ENCODE data around the gene IQCH. TPM values are rescaled to one million over a fixed set of nuclear protein-coding genes. Genes with fewer than 3 reads are reported as not detected.

Gene IQCH
- polyA plus RNA-seq, 1 donor (not counting 4 experiments of a cell fraction or from before 2014, with no cell fraction given) = 2.6 TPM

- H3K27ac ChIP-seq (ENCODE audit: control insufficient read depth, insufficient read depth, low read length) = no peak overlapping the region
- H4K20me1 ChIP-seq (ENCODE audit: control insufficient read depth, extremely low read depth, insufficient read depth, low read length) = no peaks in the 10 kb centered on the region
- H3K36me3 ChIP-seq (ENCODE audit: control insufficient read depth in 2 of 2, extremely low read depth in 1 of 2, insufficient read depth in 2 of 2, low read length in 2 of 2) = peaks cover 2 to 7% of the 10 kb centered on the region in 2 experiments
- H3K9me1 ChIP-seq (ENCODE audit: control insufficient read depth, extremely low read depth, insufficient read depth, low read length) = no peaks in the 10 kb centered on the region
- TF ChIP-seq CTCF (optimal IDR thresholded peaks at IDR 0.05 in 1 of 3, IDR thresholded peaks at IDR 0.05 in 1 of 3, conservative IDR thresholded peaks at IDR 0.05 in 1 of 3; ENCODE audit: extremely low read depth in 1 of 3, insufficient read depth in 2 of 3, low read length in 3 of 3) = no peak
- no peak for TF ChIP-seq EZH2 (IDR thresholded peaks at IDR 0.05; ENCODE audit: low read length)
- peaks cover 3% of the 10 kb centered on the region for H3K4me1 ChIP-seq (ENCODE audit: control insufficient read depth, extremely low read depth, insufficient read depth, low read length)
- no peak overlapping the region for H3K4me2 ChIP-seq (ENCODE audit: control insufficient read depth, extremely low read depth, insufficient read depth, low read depth, low read length)
- no peaks in the 10 kb centered on the region for H3K79me2 ChIP-seq (ENCODE audit: control insufficient read depth, insufficient read depth, low read length)
- no peak overlapping the region for H2AFZ ChIP-seq (ENCODE audit: control insufficient read depth, low read length)
- dilution Hi-C loops (cut with MboI; ENCODE audit: extremely low pct_ligation_motif_present, low sequenced_read_pairs) = no loop called here
- H3K27me3 ChIP-seq (ENCODE audit: control insufficient read depth, extremely low read depth, insufficient read depth, low read length) = no peaks in the 10 kb centered on the region
- no peak overlapping the region for H3K4me3 ChIP-seq (ENCODE audit: control insufficient read depth in 2 of 3, extremely low read depth in 1 of 3, insufficient read depth in 2 of 3, low read depth in 1 of 3, low read length in 3 of 3)
- FAIRE-seq (no peak), DNase-seq (ENCODE audit: low read depth, low spot score) (no peak)
- H3K9me3 ChIP-seq (ENCODE audit: control insufficient read depth, low read depth, low read length) = no peaks in the 10 kb centered on the region
- no peak overlapping the region for H3K9ac ChIP-seq (ENCODE audit: control insufficient read depth, extremely low read depth, insufficient read depth, low read length)
Observed at GRCh38 chr15:67550522-67550921, 295.9 kb downstream of the IQCH start.

- Histone ChIP-seq H3K9me3 (ENCODE audit: control insufficient read depth, low read depth, low read length) (no peaks in the 10 kb centered on the region), H3K36me3 (ENCODE audit: control insufficient read depth in 2 of 2, extremely low read depth in 1 of 2, insufficient read depth in 2 of 2, low read length in 2 of 2) (peaks cover under 1 to 7% of the 10 kb centered on the region in 2 experiments), H3K27me3 (ENCODE audit: control insufficient read depth, extremely low read depth, insufficient read depth, low read length) (no peaks in the 10 kb centered on the region), H3K9me1 (ENCODE audit: control insufficient read depth, extremely low read depth, insufficient read depth, low read length) (no peaks in the 10 kb centered on the region), H2AFZ (ENCODE audit: control insufficient read depth, low read length) (no peak overlapping the region), H3K79me2 (ENCODE audit: control insufficient read depth, insufficient read depth, low read length) (no peaks in the 10 kb centered on the region), H3K4me2 (ENCODE audit: control insufficient read depth, extremely low read depth, insufficient read depth, low read depth, low read length) (no peak overlapping the region), H3K27ac (ENCODE audit: control insufficient read depth, insufficient read depth, low read length) (no peak overlapping the region), H3K4me1 (ENCODE audit: control insufficient read depth, extremely low read depth, insufficient read depth, low read length) (peaks cover 3% of the 10 kb centered on the region), H3K9ac (ENCODE audit: control insufficient read depth, extremely low read depth, insufficient read depth, low read length) (no peak overlapping the region), H4K20me1 (ENCODE audit: control insufficient read depth, extremely low read depth, insufficient read depth, low read length) (no peaks in the 10 kb centered on the region), H3K4me3 (ENCODE audit: control insufficient read depth in 2 of 3, extremely low read depth in 1 of 3, insufficient read depth in 2 of 3, low read depth in 1 of 3, low read length in 3 of 3) (no peak overlapping the region)
- DNase-seq (ENCODE audit: low read depth, low spot score) (no peak), FAIRE-seq (no peak)
- TF ChIP-seq CTCF (optimal IDR thresholded peaks at IDR 0.05 in 1 of 3, IDR thresholded peaks at IDR 0.05 in 1 of 3, conservative IDR thresholded peaks at IDR 0.05 in 1 of 3; ENCODE audit: extremely low read depth in 1 of 3, insufficient read depth in 2 of 3, low read length in 3 of 3) = no peak
- no peak for TF ChIP-seq EZH2 (IDR thresholded peaks at IDR 0.05; ENCODE audit: low read length)
- dilution Hi-C loops (cut with MboI; ENCODE audit: extremely low pct_ligation_motif_present, low sequenced_read_pairs) = no loop called here
Observed at GRCh38 chr15:67551207-67551743, 296.7 kb downstream of the IQCH start.

Other genes starting within 250 kb of the IQCH start
- 30.6 to 52.9 TPM (median 33.7 TPM) in 3 replicates for gene SMAD3, start 189.2 kb upstream of the IQCH start, polyA plus RNA-seq
- gene AAGAB, start 125 bp upstream of the IQCH start, polyA plus RNA-seq = 59.5 to 82.7 TPM (median 62.0 TPM) in 3 replicates